Left renal cortex interstitium (tissue), 4 donors: ENCODE measurements around the gene SETD3. TPM values are rescaled to one million over a fixed set of nuclear protein-coding genes. Genes with fewer than 3 reads are reported as not detected.

Experiments
- DNase-seq, 4 donors: peaks; one replicate each; pipeline ENCODE4 v3.0.0-alpha.2; 2013; ENCODE audit warnings: low read depth in 4 of 4, low spot score in 2 of 4, missing footprints in 1 of 4
- polyA plus RNA-seq, 4 donors: library from polyadenylated mRNA; unstranded; fragments of 120-200 nt; gene quantifications; one replicate each; pipeline ENCODE4 v1.2.1, GENCODE V29; 2013; ENCODE audit not compliant: insufficient read length in 4 of 4

Gene SETD3
- polyA plus RNA-seq, 4 donors: 57.5 to 69.1 (median 63.2) TPM

DNA sequence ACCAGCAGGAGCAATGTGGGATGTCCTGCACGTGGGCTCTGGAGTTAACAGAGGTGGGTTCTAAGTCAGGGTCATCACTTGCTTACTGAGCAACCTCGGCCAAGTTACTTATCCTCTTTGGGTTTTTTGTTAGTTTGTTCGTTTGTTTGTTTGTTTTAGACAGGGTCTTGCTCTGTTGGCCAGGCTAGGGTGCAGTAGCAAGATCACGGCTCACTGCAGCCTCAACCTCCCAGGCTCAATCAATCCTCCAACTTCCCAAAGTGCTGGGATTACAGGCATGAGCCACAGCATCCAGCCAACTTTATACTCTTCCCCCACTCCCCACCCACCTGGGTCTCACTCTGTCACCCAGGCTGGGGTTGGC, 78.4 kb downstream of the SETD3 start:
- no peak for DNase-seq

- DNase-seq: no peak
These were observed 78.9 kb downstream of the SETD3 start for GRCh38 chr14:99401621-99402284.

- no peak for DNase-seq
These were observed 79.4 kb downstream of the SETD3 start for GRCh38 chr14:99401211-99401610.

DNA sequence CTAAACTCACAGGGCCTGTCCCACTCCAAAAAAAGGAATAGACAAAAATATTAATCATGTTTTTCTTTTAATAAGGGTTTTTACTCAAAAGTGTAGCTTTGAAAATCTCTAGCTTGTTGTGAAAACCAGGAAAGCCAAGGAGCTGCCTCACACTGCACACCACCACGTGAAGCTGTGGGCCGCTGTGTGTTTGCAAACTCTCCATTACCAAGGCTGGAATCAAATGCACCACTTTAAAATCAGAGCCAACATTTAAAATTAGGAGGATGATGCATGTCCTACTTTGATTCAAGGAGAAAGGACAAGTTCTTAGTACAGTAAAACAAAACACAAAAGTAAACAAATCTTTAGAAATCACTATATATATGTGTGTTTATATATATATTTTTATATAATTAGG, 83.0 kb downstream of the SETD3 start:
- DNase-seq: no peak

GRCh38 chr14:99395909-99396530, 84.6 kb downstream of the SETD3 start:
- DNase-seq: no peak

DNA sequence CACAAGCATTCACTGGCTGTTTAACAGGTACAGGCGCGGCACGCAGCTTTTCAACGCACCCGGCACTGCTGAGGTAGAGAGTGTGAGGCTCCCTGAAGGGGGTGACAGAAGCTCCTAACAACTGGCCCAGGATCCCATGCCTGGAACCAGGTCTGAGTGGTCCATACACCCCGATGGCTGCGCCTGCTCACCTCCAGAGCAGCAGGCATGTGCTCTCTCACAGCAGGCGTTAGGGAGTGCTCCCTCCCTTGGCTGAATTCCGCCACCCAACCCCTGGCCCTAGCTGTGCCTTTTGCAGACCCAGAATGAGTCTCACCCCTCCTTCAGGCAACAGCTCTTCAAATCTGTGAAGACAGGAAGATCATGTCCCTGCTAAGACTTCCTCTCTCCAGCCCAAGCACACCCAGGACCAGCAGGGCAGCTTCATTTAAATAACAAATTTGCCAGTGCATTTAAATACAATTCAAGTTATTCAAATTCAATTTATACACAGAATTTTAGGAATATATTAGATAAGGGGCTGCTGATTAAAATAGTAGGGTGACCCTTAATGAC, 86.0 kb downstream of the SETD3 start:
- DNase-seq: no peak

DNA sequence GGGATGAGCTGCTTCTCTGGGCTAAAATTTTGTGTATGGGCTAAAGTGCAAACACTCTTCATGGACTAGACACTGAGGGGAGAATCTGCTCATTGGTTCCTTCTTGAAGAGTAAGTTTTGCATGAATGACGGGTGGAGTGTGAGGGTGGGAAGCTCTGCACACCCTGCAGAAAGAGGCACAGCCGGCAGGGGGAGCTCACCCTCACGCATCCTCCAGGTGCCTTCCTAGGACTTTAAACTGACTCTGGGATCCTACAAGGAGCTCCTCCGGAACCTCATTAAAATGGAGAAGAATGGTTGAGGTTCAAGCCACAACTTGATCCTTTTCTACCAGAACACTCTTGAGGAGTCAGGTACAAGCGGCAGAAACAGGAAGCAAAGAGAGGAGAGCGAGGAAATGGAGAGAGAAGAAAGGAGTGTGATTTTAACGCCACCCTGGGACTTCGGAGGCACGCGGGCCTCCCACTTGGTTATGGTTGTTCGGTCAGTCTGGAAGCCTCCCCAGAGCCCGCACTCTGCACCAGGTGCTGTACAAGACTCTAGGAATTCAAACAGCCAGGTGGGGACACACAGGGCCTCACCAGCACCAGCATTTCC, 87.5 kb downstream of the SETD3 start:
- no peak for DNase-seq

GRCh38 chr14:99391671-99392070, 89.0 kb downstream of the SETD3 start:
- no peak for DNase-seq

DNA sequence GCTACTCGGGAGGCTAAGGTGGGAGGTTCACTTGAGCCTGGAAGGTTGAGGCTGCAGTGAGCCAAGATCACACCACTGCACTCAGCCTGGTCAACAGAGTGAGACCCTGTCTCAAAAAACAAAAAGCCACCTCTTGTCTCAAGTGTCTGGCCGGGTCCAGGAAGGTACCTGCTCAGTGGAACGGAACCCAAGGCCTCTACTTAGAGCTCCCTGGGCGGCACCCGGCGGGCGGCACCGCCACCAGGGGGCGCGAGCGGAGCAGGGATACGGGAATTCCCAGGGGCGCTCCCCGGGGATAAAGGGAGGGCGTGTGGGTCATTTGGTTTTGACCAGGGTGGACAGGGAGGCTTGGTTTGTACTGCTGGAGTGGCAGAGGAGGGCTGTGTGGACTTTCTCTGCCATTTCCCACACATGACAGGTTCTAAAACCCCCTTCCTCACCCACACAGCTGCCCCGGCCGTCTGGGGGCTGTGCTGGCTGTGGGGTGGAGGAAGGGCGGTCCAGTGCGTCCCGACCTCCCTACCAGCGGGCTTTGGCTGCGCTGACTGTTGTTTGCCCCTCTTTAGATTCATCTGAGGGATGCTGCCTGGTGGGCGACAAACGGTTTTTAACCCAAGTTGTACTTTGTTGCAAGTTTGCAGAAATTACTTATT, 91.4 kb downstream of the SETD3 start:
- no peak for DNase-seq

DNA sequence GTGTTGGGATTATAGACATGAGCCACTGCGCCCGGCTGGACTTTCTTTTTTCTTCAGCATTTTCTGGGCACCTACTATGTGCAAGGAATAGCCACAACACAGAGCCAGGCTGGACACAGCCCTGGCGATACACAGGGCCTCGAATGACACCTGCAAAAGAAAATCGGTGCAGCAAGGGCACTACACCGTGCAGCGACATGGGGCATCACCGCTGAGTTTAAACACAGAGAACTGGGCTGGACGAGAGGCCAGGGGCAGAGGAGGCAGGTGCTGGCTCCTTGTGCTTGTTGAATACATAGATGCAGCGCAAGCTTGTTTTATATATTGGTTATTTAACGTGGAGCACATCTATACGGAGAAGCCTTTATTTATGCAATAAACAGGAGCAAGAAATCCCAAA, 92.4 kb downstream of the SETD3 start:
- DNase-seq: no peak

DNA sequence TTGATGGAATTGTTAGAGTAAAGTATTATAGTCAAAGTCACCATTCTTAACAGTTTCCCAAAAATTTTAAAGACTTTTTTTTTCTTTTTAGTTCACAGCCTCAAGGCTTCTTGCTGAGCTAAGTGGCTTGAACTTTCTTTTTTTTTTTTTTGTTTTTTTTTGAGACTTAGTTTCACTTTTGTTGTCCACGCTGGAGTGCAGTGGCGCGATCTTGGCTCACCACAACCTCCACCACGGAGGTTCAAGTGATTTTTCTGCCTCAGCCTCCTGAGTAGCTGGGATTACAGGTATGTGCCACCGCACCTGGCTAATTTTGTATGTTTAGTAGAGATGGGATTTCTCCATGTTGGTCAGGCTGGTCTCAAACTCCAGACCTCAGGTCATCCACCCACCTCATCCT, 92.8 kb downstream of the SETD3 start:
- no peak for DNase-seq

- DNase-seq: no peak
These were observed 95.9 kb downstream of the SETD3 start for GRCh38 chr14:99384450-99385417.

DNA sequence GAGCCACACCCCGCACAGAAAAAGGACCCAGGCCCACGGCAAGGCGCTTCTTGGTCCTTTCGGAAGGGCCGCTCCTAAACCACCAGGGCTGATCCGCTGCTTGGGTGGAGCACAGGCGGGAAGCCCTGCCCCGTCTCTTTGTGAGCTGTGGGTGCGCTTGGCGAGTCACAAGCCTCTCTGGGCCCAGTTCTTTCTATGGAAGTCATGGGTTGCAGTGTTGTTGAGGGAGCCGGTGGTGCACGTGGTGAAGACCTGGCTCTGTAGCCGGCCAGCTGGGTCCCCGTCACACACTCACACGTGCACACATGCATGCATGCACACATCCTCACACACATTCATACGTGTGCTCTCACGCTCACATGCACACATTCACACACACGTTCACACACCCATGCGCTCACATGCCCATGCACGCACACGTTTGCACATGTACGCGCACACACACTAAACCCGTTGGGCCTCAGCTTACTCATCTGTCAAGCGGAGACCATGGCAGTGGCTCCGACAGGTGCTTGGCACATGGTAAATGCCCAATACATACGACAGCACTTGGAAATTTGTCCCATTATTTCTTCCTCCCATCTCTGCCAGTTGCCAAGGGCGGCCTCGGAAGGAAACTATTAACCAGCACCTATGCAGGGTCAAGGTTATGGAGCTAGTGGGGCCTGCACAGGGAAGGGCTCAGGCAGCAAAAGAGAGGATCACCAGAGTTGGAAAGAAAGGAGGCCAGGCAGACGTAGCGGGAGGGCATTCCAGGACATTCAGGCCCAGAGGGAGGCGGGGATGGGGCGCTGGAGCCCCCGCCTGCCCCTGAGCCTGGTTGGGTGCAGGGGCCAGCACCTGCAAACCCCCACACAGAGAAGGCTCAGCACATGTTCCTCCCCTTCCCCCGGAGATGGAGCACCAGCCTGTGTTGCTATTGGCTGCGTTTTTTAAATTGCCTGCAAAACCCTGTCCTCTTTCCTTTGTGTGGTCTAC, 96.9 kb downstream of the SETD3 start:
- no peak for DNase-seq

DNA sequence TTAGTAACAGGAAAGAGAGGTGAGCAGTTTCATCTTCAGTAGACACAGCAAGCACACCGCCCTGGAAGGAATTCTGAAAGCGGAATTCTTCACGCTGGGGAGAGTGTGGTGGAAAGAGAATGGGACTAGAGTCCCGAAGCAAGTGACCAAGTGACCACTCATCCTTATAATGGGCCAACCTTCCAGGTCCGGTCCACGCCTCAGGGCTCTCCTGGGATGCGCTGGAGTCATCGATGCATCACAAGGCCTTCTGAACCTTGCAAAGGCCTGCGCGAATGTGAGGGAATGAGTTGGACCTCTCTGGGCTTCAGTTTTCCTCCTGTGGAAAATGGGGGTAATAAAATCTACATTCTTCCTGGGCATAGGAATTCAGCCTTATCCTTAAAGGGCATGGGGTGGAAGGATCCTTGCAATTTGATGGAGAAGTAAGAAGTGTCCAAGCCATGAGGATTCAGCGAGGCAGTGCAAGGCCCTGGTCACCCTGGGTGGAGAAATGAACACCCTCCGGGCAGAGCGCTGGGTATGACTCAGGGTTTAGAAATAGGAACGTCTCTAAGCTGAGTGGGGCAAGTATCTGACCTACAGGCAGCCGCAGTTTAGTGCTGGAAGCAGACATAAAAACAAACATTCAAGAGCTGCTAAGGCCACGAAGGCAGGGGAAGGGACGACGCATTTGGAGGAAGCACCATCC, 97.7 kb downstream of the SETD3 start:
- DNase-seq: no peak

DNA sequence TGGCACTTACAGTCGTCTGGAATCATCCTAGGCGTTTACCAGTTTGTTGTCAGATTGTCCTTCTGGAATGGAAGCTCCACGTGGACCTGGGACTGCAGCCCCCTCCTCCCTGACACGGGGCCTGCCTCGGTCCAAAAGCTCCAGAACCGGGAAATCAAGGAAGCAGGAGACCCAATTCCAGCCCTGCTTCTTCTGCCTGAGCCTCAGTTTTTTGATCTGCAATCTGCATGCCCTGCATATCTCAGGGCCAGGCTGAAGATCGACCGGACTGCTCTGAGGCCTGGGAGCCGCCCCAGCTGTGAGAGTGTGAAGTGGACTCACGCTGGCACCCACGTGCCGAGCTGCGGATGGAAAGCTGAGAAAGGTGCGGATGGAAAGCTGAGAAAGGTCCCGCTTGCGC, 98.6 kb downstream of the SETD3 start:
- no peak for DNase-seq

DNA sequence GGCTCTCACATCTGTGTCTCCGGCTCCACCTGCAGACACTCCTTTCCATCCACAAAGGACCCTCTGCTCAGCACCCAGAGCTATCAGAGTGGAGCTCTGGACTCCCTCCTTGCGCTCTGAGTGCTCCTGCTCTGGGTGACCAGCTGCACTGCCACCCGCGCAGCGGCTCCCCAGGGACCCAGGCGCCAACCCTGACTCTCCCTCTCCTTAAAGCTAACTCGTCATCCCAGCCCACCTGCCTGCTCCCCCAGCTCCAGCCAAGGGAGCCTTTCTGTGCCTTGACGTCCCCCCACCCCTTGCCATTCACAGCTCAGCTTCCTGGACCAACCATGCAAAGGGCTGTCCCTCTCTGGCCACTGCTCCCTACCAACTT, 99.0 kb downstream of the SETD3 start:
- DNase-seq: no peak

- DNase-seq: no peak
These were observed 99.5 kb downstream of the SETD3 start for GRCh38 chr14:99380991-99381687.

GRCh38 chr14:99380402-99380801, 100.3 kb downstream of the SETD3 start:
- no peak for DNase-seq
